OCI-LY7 (cell line): ENCODE data around the gene PPP2R1B. TPM values are rescaled to one million over a fixed set of nuclear protein-coding genes. Genes with fewer than 3 reads are reported as not detected.

Source experiments
- BruUV-seq: library from RNA; stranded (reverse); fragments of 400-500 nt; replicated peaks from 2 replicates; lab custom pipeline; 2021; lab: Mats Ljungman, UMichigan
- CTCF ChIA-PET: fragments of 300-600 bp; sonication (Branson Sonifier 250); formaldehyde crosslinking; loops from one replicate; lab custom pipeline; 2022; ENCODE audit warnings: antibody characterized with exemption; ENCODE audit not compliant: unreplicated experiment; lab: Charles Lee
- POLR2A ChIA-PET: fragments of 300-600 bp; sonication (Branson Sonifier 250); formaldehyde crosslinking; loops from one replicate; lab custom pipeline; 2022; ENCODE audit warnings: antibody characterized with exemption; lab: Charles Lee
- DNase-seq: peaks from one replicate; pipeline ENCODE4 v3.0.0-alpha.2; 2015; ENCODE audit warnings: low spot score
- H2AFZ ChIP-seq: fragments of 200-600 bp; sonication (generic), shearing (Covaris generic); 2 replicates; pipeline ENCODE4 v1.6.1; 2014; ENCODE audit warnings: mild to moderate bottlenecking, antibody characterized with exemption, low read length, moderate library complexity
- H3K27ac ChIP-seq: fragments of 200-600 bp; sonication (generic); 2 replicates; pipeline ENCODE4 v1.5.1; 2014; ENCODE audit warnings: mixed run types, low read depth, mild to moderate bottlenecking, moderate library complexity, low read length, inconsistent platforms; ENCODE audit not compliant: poor library complexity, severe bottlenecking
- H3K36me3 ChIP-seq: fragments of 200-600 bp; sonication (generic); 2 replicates; pipeline ENCODE4 v1.6.1; 2014; ENCODE audit warnings: mild to moderate bottlenecking, antibody characterized with exemption, low read length, moderate library complexity, mixed read lengths; ENCODE audit not compliant: insufficient read depth
- H3K4me1 ChIP-seq: fragments of 200-600 bp; sonication (generic); 2 replicates; pipeline ENCODE4 v1.5.1; 2014; ENCODE audit warnings: mild to moderate bottlenecking, low read length; ENCODE audit not compliant: insufficient read depth, poor library complexity, severe bottlenecking
- H3K4me2 ChIP-seq: fragments of 200-600 bp; sonication (generic); 2 replicates; pipeline ENCODE4 v1.6.1; 2014; ENCODE audit warnings: mild to moderate bottlenecking, low read length
- H3K4me3 ChIP-seq: fragments of 200-600 bp; sonication (generic); 2 replicates; pipeline ENCODE4 v1.5.1; 2014; ENCODE audit warnings: mild to moderate bottlenecking, low read depth, low read length; ENCODE audit not compliant: poor library complexity, severe bottlenecking
- H3K79me2 ChIP-seq: fragments of 200-600 bp; sonication (generic); 2 replicates; pipeline ENCODE4 v1.6.1; 2016; ENCODE audit warnings: low read depth, mild to moderate bottlenecking, low read length, moderate library complexity, mixed read lengths; ENCODE audit not compliant: insufficient read depth
- H3K9me2 ChIP-seq: fragments of 200-600 bp; sonication (generic); 2 replicates; pipeline ENCODE4 v1.6.1; 2016; ENCODE audit warnings: mild to moderate bottlenecking, low read length, mixed read lengths; ENCODE audit not compliant: insufficient read depth
- H3K9me3 ChIP-seq: fragments of 200-600 bp; sonication (generic); 2 replicates; pipeline ENCODE4 v1.6.1; 2014; ENCODE audit warnings: mild to moderate bottlenecking, mixed run types, low read length, mixed read lengths
- H4K20me1 ChIP-seq: fragments of 200-600 bp; sonication (generic); 2 replicates; pipeline ENCODE4 v1.6.1; 2014; ENCODE audit warnings: mild to moderate bottlenecking, antibody characterized with exemption, low read length, moderate library complexity, mixed read lengths; ENCODE audit not compliant: insufficient read depth
- CTCF ChIP-seq: fragments of 200-600 bp; sonication (generic); conservative IDR thresholded peaks from 2 replicates; pipeline ENCODE4 v1.5.1; 2014; ENCODE audit warnings: mild to moderate bottlenecking, antibody characterized with exemption, low read length, moderate library complexity, mixed read lengths
- EZH2phosphoT487 ChIP-seq: fragments of 200-600 bp; sonication (generic); IDR thresholded peaks from 2 replicates; pipeline ENCODE4 v1.6.1; 2018; ENCODE audit warnings: low read depth, borderline replicate concordance, mild to moderate bottlenecking, mixed run types, antibody characterized with exemption, low read length, moderate library complexity, mixed read lengths
- intact Hi-C: fragments of 100-400 bp; cut with micrococcal nuclease; formaldehyde crosslinking; loops from one replicate; pipeline ENCODE4 v1.10.0; 2022; ENCODE audit not compliant: unreplicated experiment
- total RNA-seq, 2 experiments: library from RNA; depleted of rRNA in 1 of 2; stranded (reverse); fragments of >200 nt in 1 of 2; shearing (Covaris generic) in 1 of 2; gene quantifications; 2 replicates each; pipeline ENCODE4 v1.2.3, GENCODE V29; 2014 to 2022

Gene PPP2R1B
- total RNA-seq, 2 experiments from 2014 or later, result 50.6 to 84.2 TPM

- H3K27ac ChIP-seq, result no peak overlapping the region
- no peak for DNase-seq
- TF ChIP-seq CTCF (no peak), EZH2phosphoT487 (no peak)
- no peak overlapping the region for H2AFZ ChIP-seq
- no peaks in the 10 kb centered on the region for H4K20me1 ChIP-seq
- H3K9me3 ChIP-seq, result no peaks in the 10 kb centered on the region
- no TSS peak for BruUV-seq
- H3K36me3 ChIP-seq, result peaks cover 7% of the 10 kb centered on the region
- no peaks in the 10 kb centered on the region for H3K9me2 ChIP-seq
- peaks cover 13% of the 10 kb centered on the region for H3K4me1 ChIP-seq
- H3K4me2 ChIP-seq, result no peak overlapping the region
- H3K79me2 ChIP-seq, result no peaks in the 10 kb centered on the region
- no peak overlapping the region for H3K4me3 ChIP-seq
- POLR2A ChIA-PET, result interaction anchor here (0.6 to 1.0 kb wide), 2 partner anchors 117 to 158 kb away, joined by 3 read pairs; no protein-coding TSS in a partner anchor
- intact Hi-C loops, result no loop called here
- CTCF ChIA-PET, result no interaction called here
Observed at GRCh38 chr11:111793863-111794262, 27.7 kb upstream of the PPP2R1B start.

- no peak for DNase-seq
- BruUV-seq, result no TSS peak
- peaks cover 13% of the 10 kb centered on the region for H3K4me1 ChIP-seq
- ChIA-PET POLR2A (interaction anchor here (0.6 to 1.2 kb wide), 5 partner anchors 10 to 157 kb away, joined by 3 read pairs; no protein-coding TSS in a partner anchor), CTCF (no interaction called here)
- no peak overlapping the region for H3K4me3 ChIP-seq
- H3K9me3 ChIP-seq, result no peaks in the 10 kb centered on the region
- no peaks in the 10 kb centered on the region for H3K9me2 ChIP-seq
- TF ChIP-seq EZH2phosphoT487 (no peak), CTCF (no peak)
- H3K27ac ChIP-seq, result no peak overlapping the region
- H3K4me2 ChIP-seq, result no peak overlapping the region
- H4K20me1 ChIP-seq, result no peaks in the 10 kb centered on the region
- no peak overlapping the region for H2AFZ ChIP-seq
- H3K79me2 ChIP-seq, result no peaks in the 10 kb centered on the region
- peaks cover 7% of the 10 kb centered on the region for H3K36me3 ChIP-seq
- intact Hi-C loops, result no loop called here
Observed at GRCh38 chr11:111792955-111793500, 26.8 kb upstream of the PPP2R1B start.

GRCh38 chr11:111792314-111792713 lies 26.1 kb upstream of the PPP2R1B start:
- BruUV-seq, result no TSS peak
- CTCF ChIA-PET, result interaction anchor here (0.6 kb wide), 1 partner anchor 16 kb away, joined by 3 read pairs; no protein-coding TSS in a partner anchor

More at GRCh38 chr11:111792314-111792713, 26.1 kb upstream of the PPP2R1B start:
- no peak for DNase-seq
- no peak overlapping the region for H3K4me3 ChIP-seq
- POLR2A ChIA-PET, result interaction anchor here (0.7 to 1.2 kb wide), 3 partner anchors 9 to 1078 kb away, joined by 3 read pairs; no protein-coding TSS in a partner anchor
- H4K20me1 ChIP-seq, result no peaks in the 10 kb centered on the region
- H3K79me2 ChIP-seq, result no peaks in the 10 kb centered on the region
- no peak overlapping the region for H3K4me2 ChIP-seq
- no peak for TF ChIP-seq EZH2phosphoT487
- no peak for TF ChIP-seq CTCF
- H3K27ac ChIP-seq, result no peak overlapping the region
- no peaks in the 10 kb centered on the region for H3K9me2 ChIP-seq
- H2AFZ ChIP-seq, result no peak overlapping the region
- H3K9me3 ChIP-seq, result no peaks in the 10 kb centered on the region
- peaks cover 11% of the 10 kb centered on the region for H3K4me1 ChIP-seq
- intact Hi-C loops, result no loop called here
- no peaks in the 10 kb centered on the region; the same call in 1 of the 2 replicates for H3K36me3 ChIP-seq
